Neuronal stem cell (in vitro differentiated cells): ENCODE results near the gene DIDO1.

ENCODE experiments used
- DNase-seq: peaks from one replicate; pipeline ENCODE4 v3.0.0-alpha.2; 2013; ENCODE audit warnings: low spot score
- H2AFZ ChIP-seq: one replicate; pipeline ENCODE4 v1.6.1; 2013; ENCODE audit warnings: mild to moderate bottlenecking, low read length, inconsistent platforms
- H2AK5ac ChIP-seq: 2 replicates; pipeline ENCODE4 v1.6.1; 2013; ENCODE audit warnings: low read depth, mild to moderate bottlenecking, inconsistent platforms, low read length, moderate library complexity, mixed read lengths
- H2BK120ac ChIP-seq: 2 replicates; pipeline ENCODE4 v1.6.1; 2013; ENCODE audit warnings: low read depth, mild to moderate bottlenecking, inconsistent platforms, low read length, moderate library complexity, mixed read lengths
- H2BK12ac ChIP-seq: one replicate; pipeline ENCODE4 v1.6.1; 2013; ENCODE audit warnings: low read length, inconsistent platforms
- H2BK15ac ChIP-seq: 2 replicates; pipeline ENCODE4 v1.6.1; 2013; ENCODE audit warnings: mild to moderate bottlenecking, low read length, inconsistent platforms, mixed read lengths
- H2BK5ac ChIP-seq: one replicate; pipeline ENCODE4 v1.6.1; 2013; ENCODE audit warnings: inconsistent platforms, mild to moderate bottlenecking, low read length, moderate library complexity
- H3K14ac ChIP-seq: one replicate; pipeline ENCODE4 v1.6.1; 2013; ENCODE audit warnings: low read length, inconsistent platforms
- H3K18ac ChIP-seq: 2 replicates; pipeline ENCODE4 v1.6.1; 2013; ENCODE audit warnings: low read length, inconsistent platforms
- H3K23ac ChIP-seq: 2 replicates; pipeline ENCODE4 v1.6.1; 2013; ENCODE audit warnings: low read depth, mild to moderate bottlenecking, mixed read lengths, low read length, inconsistent platforms; ENCODE audit not compliant: poor library complexity
- H3K27ac ChIP-seq: replicated peaks from 3 replicates; pipeline ENCODE4 v1.5.1; 2013; ENCODE audit warnings: low read length, inconsistent platforms
- H3K27me3 ChIP-seq, 3 experiments: 2 replicates each; pipeline ENCODE4 v1.6.1; 2013; ENCODE audit warnings: low read length in 3 of 3, mild to moderate bottlenecking in 2 of 3, inconsistent platforms in 1 of 3, low read depth in 1 of 3, mixed read lengths in 1 of 3, moderate library complexity in 1 of 3; ENCODE audit not compliant: control insufficient read depth in 3 of 3, insufficient read depth in 3 of 3
- H3K36me3 ChIP-seq, 2 donors: replicated peaks in 1 of 2; 2 replicates each; pipeline ENCODE4 v1.6.1; 2013; ENCODE audit warnings: low read length in 2 of 2; ENCODE audit not compliant: control insufficient read depth in 2 of 2, insufficient read depth in 2 of 2
- H3K4ac ChIP-seq: 2 replicates; pipeline ENCODE4 v1.6.1; 2013; ENCODE audit warnings: inconsistent platforms, mild to moderate bottlenecking, low read length, moderate library complexity
- H3K4me1 ChIP-seq, 2 donors: 1 replicate in 1 of 2; 2 replicates in 1 of 2; pipeline ENCODE4 v1.6.1; 2013; ENCODE audit warnings: low read length in 2 of 2, low read depth in 1 of 2; ENCODE audit not compliant: control insufficient read depth in 2 of 2, insufficient read depth in 1 of 2
- H3K4me2 ChIP-seq: one replicate; pipeline ENCODE4 v1.6.1; 2013; ENCODE audit warnings: mild to moderate bottlenecking, low read length, inconsistent platforms; ENCODE audit not compliant: insufficient read depth, poor library complexity, severe bottlenecking
- H3K4me3 ChIP-seq, 2 donors: 2 replicates each; pipeline ENCODE4 v1.5.1; 2013; ENCODE audit warnings: low read length in 2 of 2, mild to moderate bottlenecking in 2 of 2, inconsistent platforms in 1 of 2, moderate library complexity in 1 of 2
- H3K79me1 ChIP-seq: one replicate; pipeline ENCODE4 v1.6.1; 2013; ENCODE audit warnings: low read depth, mild to moderate bottlenecking, inconsistent platforms, low read length, moderate library complexity
- H3K9ac ChIP-seq: one replicate; pipeline ENCODE4 v1.6.1; 2013; ENCODE audit warnings: mild to moderate bottlenecking, low read depth, low read length, inconsistent platforms; ENCODE audit not compliant: poor library complexity
- H3K9me3 ChIP-seq, 2 donors: replicated peaks in 1 of 2; 2 replicates each; pipeline versions ENCODE3 to v1.6.1; 2013; ENCODE audit warnings: low read length in 2 of 2, mild to moderate bottlenecking in 2 of 2, inconsistent platforms in 1 of 2, low read depth in 1 of 2, mixed read lengths in 1 of 2, moderate library complexity in 1 of 2; ENCODE audit not compliant: control insufficient read depth in 2 of 2, insufficient read depth in 1 of 2
- H4K8ac ChIP-seq: one replicate; pipeline ENCODE4 v1.6.1; 2013; ENCODE audit warnings: low read depth, mild to moderate bottlenecking, inconsistent platforms, low read length, moderate library complexity
- H4K91ac ChIP-seq: one replicate; pipeline ENCODE4 v1.6.1; 2013; ENCODE audit warnings: low read length, low read depth, mild to moderate bottlenecking, inconsistent platforms; ENCODE audit not compliant: poor library complexity
- WGBS, 2 donors: extraction: QIAGEN DNeasy Blood & Tissue Kit; methylation state at CpG; one replicate each; pipeline ENCODE4 v1.1.7; 2013; ENCODE audit warnings: missing lambda C conversion rate in 2 of 2, mixed read lengths in 1 of 2; ENCODE audit not compliant: insufficient read length in 2 of 2, insufficient replicate concordance in 1 of 2; ENCODE audit errors: extremely low coverage in 2 of 2; 5-methylcytosine and 5-hydroxymethylcytosine counted together

Gene DIDO1

GRCh38 chr20:62893700-62894099 lies 32.6 kb downstream of the DIDO1 start:
- H3K4ac ChIP-seq = no peak overlapping the region

GRCh38 chr20:62892348-62893304 lies 33.7 kb downstream of the DIDO1 start:
- Histone ChIP-seq H4K91ac (no peak overlapping the region), H2BK5ac (no peak overlapping the region), H3K18ac (no peak overlapping the region), H3K9me3 (peaks cover 0 to 10% of the 10 kb centered on the region in 2 donors), H3K14ac (no peak overlapping the region), H3K79me1 (peaks cover 5% of the 10 kb centered on the region), H3K27ac (no peak overlapping the region), H3K23ac (no peak overlapping the region), H2BK120ac (no peak overlapping the region), H3K4me1 (no peaks in the 10 kb centered on the region), H3K4me2 (no peak overlapping the region), H2AFZ (no peak overlapping the region), H3K27me3 (no peaks in the 10 kb centered on the region), H3K4me3 (no peak overlapping the region), H3K36me3 (peaks cover 56 to 100% of the 10 kb centered on the region in 2 donors), H3K4ac (no peak overlapping the region), H2BK12ac (no peak overlapping the region), H2AK5ac (no peak overlapping the region), H4K8ac (no peak overlapping the region), H3K9ac (no peak overlapping the region), H2BK15ac (no peak overlapping the region)
- DNase-seq = no peak
- no CpG with 5 or more reads among the region's 25 CpGs for WGBS, 2 donors

More at GRCh38 chr20:62893700-62894099, 32.6 kb downstream of the DIDO1 start:
- H3K18ac ChIP-seq = no peak overlapping the region
- no peak for DNase-seq
- peaks cover 47 to 94% of the 10 kb centered on the region in 2 donors for H3K36me3 ChIP-seq
- no peak overlapping the region for H3K27ac ChIP-seq
- H2BK12ac ChIP-seq = no peak overlapping the region
- no peak overlapping the region for H3K14ac ChIP-seq
- H2BK15ac ChIP-seq = no peak overlapping the region
- no peak overlapping the region for H3K23ac ChIP-seq
- no peak overlapping the region for H3K4me2 ChIP-seq
- H3K9ac ChIP-seq = no peak overlapping the region
- WGBS, 2 donors = no CpG with 5 or more reads among the region's 14 CpGs
- H2AFZ ChIP-seq = no peak overlapping the region
- H3K4me1 ChIP-seq = no peaks in the 10 kb centered on the region
- H3K9me3 ChIP-seq = peaks cover 0 to 3% of the 10 kb centered on the region in 2 donors
- no peaks in the 10 kb centered on the region for H3K79me1 ChIP-seq
- no peak overlapping the region for H4K91ac ChIP-seq
- no peak overlapping the region for H2BK120ac ChIP-seq
- H4K8ac ChIP-seq = no peak overlapping the region
- H3K4me3 ChIP-seq = no peak overlapping the region
- H2AK5ac ChIP-seq = no peak overlapping the region
- no peak overlapping the region for H2BK5ac ChIP-seq
- H3K27me3 ChIP-seq = no peaks in the 10 kb centered on the region

- Histone ChIP-seq H2BK120ac (no peak overlapping the region), H2BK5ac (no peak overlapping the region), H4K91ac (no peak overlapping the region), H3K4me3 (no peak overlapping the region), H3K36me3 (peaks cover 62 to 100% of the 10 kb centered on the region in 2 donors), H3K14ac (no peak overlapping the region), H2BK15ac (no peak overlapping the region), H3K4ac (no peak overlapping the region), H3K27me3 (no peaks in the 10 kb centered on the region), H2AK5ac (no peak overlapping the region), H3K4me2 (no peak overlapping the region), H2AFZ (no peak overlapping the region), H3K9me3 (peaks cover 0 to 10% of the 10 kb centered on the region in 2 donors), H3K79me1 (peaks cover 5% of the 10 kb centered on the region), H4K8ac (no peak overlapping the region), H3K9ac (no peak overlapping the region), H3K4me1 (peaks cover 0 to 2% of the 10 kb centered on the region in 2 donors), H3K27ac (no peak overlapping the region), H2BK12ac (no peak overlapping the region), H3K18ac (no peak overlapping the region), H3K23ac (no peak overlapping the region)
- no peak for DNase-seq
- no CpG with 5 or more reads among the region's 15 CpGs for WGBS, 2 donors
Observed at GRCh38 chr20:62891111-62891510, 35.2 kb downstream of the DIDO1 start.

- DNase-seq = no peak
- no peak overlapping the region for H3K4ac ChIP-seq
- H3K9ac ChIP-seq = no peak overlapping the region
- H3K23ac ChIP-seq = no peak overlapping the region
- H4K8ac ChIP-seq = no peak overlapping the region
- H2AK5ac ChIP-seq = no peak overlapping the region
- no peak overlapping the region for H2BK120ac ChIP-seq
- no CpG with 5 or more reads among the region's 7 CpGs for WGBS, 2 donors
- H3K18ac ChIP-seq = no peak overlapping the region
- H2BK5ac ChIP-seq = no peak overlapping the region
- H3K9me3 ChIP-seq = peaks cover 0 to 10% of the 10 kb centered on the region in 2 donors
- no peak overlapping the region for H2AFZ ChIP-seq
- peaks cover 0 to 2% of the 10 kb centered on the region in 2 donors for H3K4me1 ChIP-seq
- no peak overlapping the region for H3K4me3 ChIP-seq
- H2BK15ac ChIP-seq = no peak overlapping the region
- H3K27me3 ChIP-seq = no peaks in the 10 kb centered on the region
- H3K14ac ChIP-seq = no peak overlapping the region
- H4K91ac ChIP-seq = no peak overlapping the region
- no peak overlapping the region for H3K4me2 ChIP-seq
- no peak overlapping the region for H3K27ac ChIP-seq
- peaks cover 5% of the 10 kb centered on the region for H3K79me1 ChIP-seq
- H3K36me3 ChIP-seq = peaks cover 59 to 98% of the 10 kb centered on the region in 2 donors
- H2BK12ac ChIP-seq = no peak overlapping the region
Observed at GRCh38 chr20:62890444-62890843, 35.9 kb downstream of the DIDO1 start.
